ENCODE results near the gene ZNF749.

ZNF749 gene

GRCh38 chr19:57403737-57404563 lies 31.2 kb upstream of the ZNF749 start:
- DNase-seq (ENCODE audit: low read depth), result no peak
- no peak overlapping the region for H3K4me3 ChIP-seq (ENCODE audit: control insufficient read depth, low read depth, low read length)
- TF ChIP-seq CTCF (conservative IDR thresholded peaks at IDR 0.05; ENCODE audit: control insufficient read depth, insufficient read depth, low read depth, low read length), result no peak

DNA sequence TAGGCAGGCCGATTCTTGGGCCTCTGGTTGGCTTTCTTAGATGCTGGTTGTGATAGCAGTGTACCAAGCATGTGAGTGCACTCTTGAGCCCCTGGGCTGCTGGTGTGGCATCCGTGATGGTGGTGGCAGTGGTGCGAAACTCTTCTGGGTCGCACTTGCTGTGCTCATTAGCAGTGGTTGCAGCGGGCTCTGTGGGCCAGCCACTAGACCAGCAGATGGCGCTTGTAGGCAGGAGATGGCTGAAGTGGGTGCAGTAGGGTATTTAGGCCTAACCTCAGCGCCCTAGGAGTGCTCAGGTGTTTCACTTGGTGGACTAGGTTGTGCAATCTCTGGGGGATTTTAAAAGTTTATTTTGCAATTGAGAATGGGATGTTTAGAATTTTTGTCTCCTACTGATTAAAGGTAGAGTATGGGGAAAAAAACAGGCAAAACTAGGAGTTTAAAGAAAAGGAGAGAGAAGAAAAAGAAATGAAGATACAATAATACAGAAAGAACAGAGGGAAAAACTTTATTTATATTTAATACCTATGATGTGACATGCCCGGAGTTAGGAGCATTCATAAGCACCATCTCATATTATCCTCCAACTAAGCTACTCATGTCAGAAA lies 28.5 kb upstream of the ZNF749 start:
- no peak overlapping the region for H3K4me3 ChIP-seq (ENCODE audit: control insufficient read depth, low read depth, low read length)

GRCh38 chr19:57410877-57411671 lies 24.1 kb upstream of the ZNF749 start, which contains the start of gene ZNF17:
Gene ZNF17, plus strand, starts transcription at chr19:57411161. Its CDS starts 2,455 bp downstream, at chr19:57413616.
- TF ChIP-seq CTCF (conservative IDR thresholded peaks at IDR 0.05; ENCODE audit: control insufficient read depth, insufficient read depth, low read depth, low read length), result no peak

More for the DNA sequence above, 28.5 kb upstream of the ZNF749 start:
- DNase-seq (ENCODE audit: low read depth), result peak; percentile 45
- peak; percentile 76 for TF ChIP-seq CTCF (conservative IDR thresholded peaks at IDR 0.05; ENCODE audit: control insufficient read depth, insufficient read depth, low read depth, low read length)

DNA sequence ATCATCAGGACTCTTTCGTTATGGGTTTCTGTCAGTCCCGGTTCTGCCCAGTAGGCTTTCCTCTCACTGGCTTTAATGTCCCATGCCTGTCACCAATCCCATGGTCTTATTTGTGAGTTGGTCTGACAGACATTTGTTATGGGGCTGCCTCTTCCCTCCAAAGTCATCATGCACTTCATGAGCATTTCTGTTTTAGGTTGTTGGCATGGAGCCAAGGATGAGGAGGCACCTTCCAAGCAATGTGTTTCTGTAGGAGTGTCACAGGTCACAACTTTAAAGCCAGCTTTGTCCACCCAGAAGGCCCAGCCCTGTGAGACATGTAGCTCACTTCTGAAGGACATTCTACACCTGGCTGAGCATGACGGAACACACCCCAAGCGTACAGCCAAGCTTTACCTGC lies 15.7 kb upstream of the ZNF749 start:
- H3K4me3 ChIP-seq (ENCODE audit: control insufficient read depth, low read depth, low read length), result no peak overlapping the region
- DNase-seq (ENCODE audit: low read depth), result no peak
- TF ChIP-seq CTCF (conservative IDR thresholded peaks at IDR 0.05; ENCODE audit: control insufficient read depth, insufficient read depth, low read depth, low read length), result no peak

More at GRCh38 chr19:57410877-57411671, 24.1 kb upstream of the ZNF749 start, which contains the start of gene ZNF17:
- DNase-seq (ENCODE audit: low read depth), result peak; percentile 94
- H3K4me3 ChIP-seq (ENCODE audit: control insufficient read depth, low read depth, low read length), result peak within 1 kb of the TSS; percentile 92

GRCh38 chr19:57421037-57421436 lies 14.1 kb upstream of the ZNF749 start:
- no peak for TF ChIP-seq CTCF (conservative IDR thresholded peaks at IDR 0.05; ENCODE audit: control insufficient read depth, insufficient read depth, low read depth, low read length)
- H3K4me3 ChIP-seq (ENCODE audit: control insufficient read depth, low read depth, low read length), result no peak overlapping the region

GRCh38 chr19:57434386-57435061 lies 601 bp upstream of the ZNF749 start:
- no peak for TF ChIP-seq CTCF (conservative IDR thresholded peaks at IDR 0.05; ENCODE audit: control insufficient read depth, insufficient read depth, low read depth, low read length)
- peak overlapping the region; percentile 82 for H3K4me3 ChIP-seq (ENCODE audit: control insufficient read depth, low read depth, low read length)
- DNase-seq (ENCODE audit: low read depth), result no peak

More at GRCh38 chr19:57421037-57421436, 14.1 kb upstream of the ZNF749 start:
- DNase-seq (ENCODE audit: low read depth), result no peak

Data from fibroblast of mammary gland (primary cell).